Measurements from ENCODE around the gene PLXNA1. TPM values are rescaled to one million over a fixed set of nuclear protein-coding genes. Genes with fewer than 3 reads are reported as not detected.

The PLXNA1 gene
- total and polyA plus RNA-seq, 9 of the 15 experiments (the other 6 are each of a cell fraction or from before 2014, with no cell fraction given): 0.23 to 59.9 (median 16.8) TPM

- in situ Hi-C loops (cut with MboI) (no loop called here), intact Hi-C loops (cut with micrococcal nuclease) (no loop called here)
- Histone ChIP-seq H4K20me1 (replicated peaks; ENCODE audit: control insufficient read depth, insufficient read depth, low read length) (peaks cover 5% of the 10 kb centered on the region; the same call in 1 of the 2 replicates), H3K27ac (ENCODE audit: extremely low read depth, low read depth, low read length) (no peak overlapping the region), H3K9me1 (ENCODE audit: control insufficient read depth, insufficient read depth, low read length) (no peaks in the 10 kb centered on the region), H3K36me3 (ENCODE audit: control insufficient read depth, insufficient read depth, low read length) (peaks cover 57% of the 10 kb centered on the region; the same call in 1 of the 3 replicates), H3K79me2 (ENCODE audit: control insufficient read depth, insufficient read depth, low read length) (no peaks in the 10 kb centered on the region), H2AFZ (ENCODE audit: low read depth, low read length) (no peak overlapping the region), H3K4me2 (ENCODE audit: insufficient read depth, low read length) (no peak overlapping the region), H3K9ac (ENCODE audit: insufficient read depth in 1 of 2, low read depth in 2 of 2, low read length in 2 of 2) (no peak overlapping the region), H3K9me3 (replicated peaks; ENCODE audit: control insufficient read depth, insufficient read depth, low read depth, low read length) (no peaks in the 10 kb centered on the region), H3K27me3 (ENCODE audit: control insufficient read depth in 2 of 2, insufficient read depth in 2 of 2, low read length in 2 of 2) (no peaks in the 10 kb centered on the region), H3K4me3 (no peak overlapping the region), H3K4me1 (replicated peaks in 1 of 2; ENCODE audit: control insufficient read depth in 2 of 2, insufficient read depth in 2 of 2, low read length in 2 of 2) (peaks cover 0 to 25% of the 10 kb centered on the region in 2 experiments; a peak in 3 of 5 replicates)
- FAIRE-seq: no peak
- TF ChIP-seq ZNF639 (CRISPR knock-in tag; conservative IDR thresholded peaks at IDR 0.05 in 1 of 2, IDR thresholded peaks at IDR 0.05 in 1 of 2) (no peak), RBFOX2 (IDR thresholded peaks at IDR 0.05; ENCODE audit: low read depth, low read length) (no peak), VEZF1 (CRISPR knock-in tag; IDR thresholded peaks at IDR 0.05) (no peak), ZNF740 (CRISPR knock-in tag; IDR thresholded peaks at IDR 0.05) (no peak), ZNF740 (tag; IDR thresholded peaks at IDR 0.05) (no peak), STAG1 (CRISPR knock-in tag; IDR thresholded peaks at IDR 0.05; ENCODE audit: borderline replicate concordance) (no peak), HDAC8 (tag; IDR thresholded peaks at IDR 0.05) (no peak), ERF (CRISPR knock-in tag; IDR thresholded peaks at IDR 0.05) (no peak), ZFP30 (CRISPR knock-in tag; IDR thresholded peaks at IDR 0.05; ENCODE audit: borderline replicate concordance) (no peak), CBFB (CRISPR knock-in tag; IDR thresholded peaks at IDR 0.05) (no peak)
- ChIA-PET CTCF (ENCODE audit: low intra/inter-chr PET ratio) (no interaction called here), POLR2A (no interaction called here)
- no peak for ATAC-seq
- no TSS peak for BruUV-seq (replicated peaks)
- DNase-seq (ENCODE audit: extremely low read depth in 1 of 4, low spot score in 3 of 4): no peak
- WGBS (ENCODE audit: insufficient coverage, low coverage, missing lambda C conversion rate): 76% methylated on average over 6 of the region's 7 CpGs
Observed at GRCh38 chr3:127031845-127032244, 48.9 kb downstream of the PLXNA1 start.

All from K562 (cell line).